Naive thymus-derived CD4-positive, alpha-beta T cell (primary cell): Measurements from ENCODE around the gene RNF144A. TPM values are rescaled to one million over a fixed set of nuclear protein-coding genes. Genes with fewer than 3 reads are reported as not detected.

ENCODE experiments used
- ATAC-seq: fragments of 150-1000 bp; cut with Tn5 transposase; 2 replicates; pipeline ENCODE4 v1.10.0; 2021; ENCODE audit warnings: mild to moderate bottlenecking, moderate library complexity
- CTCF ChIA-PET: fragments of 350-600 bp; sonication (Branson Sonifier 250); formaldehyde crosslinking; loops from one replicate; lab custom pipeline; 2021; ENCODE audit warnings: antibody characterized with exemption; lab: Charles Lee
- POLR2A ChIA-PET: fragments of 350-600 bp; sonication (Branson Sonifier 250); formaldehyde crosslinking; loops from one replicate; lab custom pipeline; 2021; ENCODE audit warnings: antibody characterized with exemption, inconsistent platforms; lab: Charles Lee
- DNase-seq, 9 donors: peaks; one replicate each; pipeline versions ENCODE4 v3.0.0 to v3.0.0-alpha.2; 2020 to 2022; ENCODE audit warnings: mixed read lengths in 1 of 9
- H3K27ac ChIP-seq: one replicate; pipeline ENCODE4 v1.7.0; 2013; ENCODE audit warnings: mild to moderate bottlenecking, low read depth, low read length, moderate library complexity
- H3K27me3 ChIP-seq, 2 donors: one replicate each; pipeline ENCODE4 v1.7.0; 2013; ENCODE audit warnings: low read length in 2 of 2, mild to moderate bottlenecking in 2 of 2, moderate library complexity in 2 of 2; ENCODE audit not compliant: control insufficient read depth in 2 of 2, insufficient read depth in 2 of 2
- H3K36me3 ChIP-seq, 3 experiments: 1 replicate in 2 of 3; 2 replicates in 1 of 3; pipeline ENCODE4 v1.7.0; 2013; ENCODE audit warnings: low read length in 3 of 3, mild to moderate bottlenecking in 3 of 3, moderate library complexity in 1 of 3; ENCODE audit not compliant: insufficient read depth in 3 of 3, control insufficient read depth in 2 of 3
- H3K4me1 ChIP-seq, 2 donors: one replicate each; pipeline ENCODE4 v1.7.0; 2013; ENCODE audit warnings: low read length in 2 of 2, mild to moderate bottlenecking in 2 of 2, moderate library complexity in 1 of 2; ENCODE audit not compliant: control insufficient read depth in 2 of 2, insufficient read depth in 2 of 2
- H3K4me3 ChIP-seq: 2 replicates; pipeline ENCODE4 v1.7.0; 2013; ENCODE audit warnings: mild to moderate bottlenecking, low read length
- H3K9me3 ChIP-seq, 3 experiments: 1 replicate in 2 of 3; 2 replicates in 1 of 3; pipeline ENCODE4 v1.7.0; 2013; ENCODE audit warnings: low read length in 3 of 3; ENCODE audit not compliant: control insufficient read depth in 2 of 3
- H3K27ac Mint-ChIP-seq, 9 donors: one replicate each; pipeline ENCODE4 v1.8.0; 2020 to 2022; ENCODE audit warnings: mixed read lengths in 9 of 9, mild to moderate bottlenecking in 8 of 9, moderate library complexity in 5 of 9, inconsistent platforms in 2 of 9
- H3K27me3 Mint-ChIP-seq, 5 donors: one replicate each; pipeline ENCODE4 v1.8.0; 2021 to 2022; ENCODE audit warnings: mixed read lengths in 5 of 5, mild to moderate bottlenecking in 1 of 5
- H3K36me3 Mint-ChIP-seq, 5 donors: one replicate each; pipeline ENCODE4 v1.8.0; 2020 to 2022; ENCODE audit warnings: mixed read lengths in 5 of 5, mild to moderate bottlenecking in 3 of 5, inconsistent platforms in 1 of 5
- H3K4me1 Mint-ChIP-seq, 7 donors: one replicate each; pipeline ENCODE4 v1.8.0; 2020 to 2022; ENCODE audit warnings: mixed read lengths in 7 of 7, mild to moderate bottlenecking in 3 of 7, inconsistent platforms in 1 of 7
- H3K4me3 Mint-ChIP-seq, 10 donors: one replicate each; pipeline ENCODE4 v1.8.0; 2020 to 2022; ENCODE audit warnings: mild to moderate bottlenecking in 10 of 10, mixed read lengths in 10 of 10, moderate library complexity in 6 of 10, inconsistent platforms in 2 of 10
- H3K9me3 Mint-ChIP-seq, 11 donors: one replicate each; pipeline ENCODE4 v1.8.0; 2020 to 2022; ENCODE audit warnings: mixed read lengths in 11 of 11, mild to moderate bottlenecking in 4 of 11, inconsistent platforms in 1 of 11, moderate library complexity in 1 of 11
- intact Hi-C, 2 donors: fragments of 100-400 bp; cut with micrococcal nuclease; formaldehyde crosslinking; loops; one replicate each; pipeline ENCODE4 v1.15.1; 2023
- polyA plus RNA-seq, 2 donors: library from polyadenylated mRNA; unstranded; fragments of 300-500 nt; fragmentation: Illumina TruSeq; gene quantifications; one replicate each; pipeline ENCODE4 v1.2.3, GENCODE V29; 2021
- total RNA-seq, 6 experiments: library from RNA in 5 of 6; stranded (reverse) in 5 of 6; gene quantifications; 1 replicate in 5 of 6; 2 replicates in 1 of 6; pipeline ENCODE4 v1.2.3 and lab custom pipeline; 2021 to 2026

The RNF144A gene
- total and polyA plus RNA-seq, 7 experiments from 2014 or later = 21.2 to 74.4 (median 56.3) TPM

DNA sequence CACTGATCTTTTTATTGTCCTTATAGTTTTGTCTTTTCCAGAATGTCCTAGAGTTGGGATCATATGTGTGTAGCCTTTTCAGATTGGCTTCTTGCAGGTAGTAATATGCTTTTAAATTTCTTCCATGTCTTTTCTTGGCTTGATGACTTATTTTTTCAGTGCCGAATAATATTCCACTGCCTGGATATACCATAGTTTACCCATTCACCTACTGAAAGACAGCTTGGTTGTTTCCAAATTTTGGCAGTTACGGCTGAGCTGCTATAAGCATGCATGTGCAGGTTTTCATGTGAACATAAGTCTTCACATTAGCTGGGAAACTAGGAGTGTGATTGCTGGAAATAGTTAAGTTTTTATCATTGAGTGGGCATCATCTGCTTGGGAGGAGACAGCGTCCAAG lies 73.7 kb downstream of the RNF144A start:
- intact Hi-C loops = no loop called here
- POLR2A ChIA-PET = no interaction called here
- H3K36me3 Mint-ChIP-seq = peaks cover 18 to 63% (median 35%) of the 10 kb centered on the region in 5 donors

DNA sequence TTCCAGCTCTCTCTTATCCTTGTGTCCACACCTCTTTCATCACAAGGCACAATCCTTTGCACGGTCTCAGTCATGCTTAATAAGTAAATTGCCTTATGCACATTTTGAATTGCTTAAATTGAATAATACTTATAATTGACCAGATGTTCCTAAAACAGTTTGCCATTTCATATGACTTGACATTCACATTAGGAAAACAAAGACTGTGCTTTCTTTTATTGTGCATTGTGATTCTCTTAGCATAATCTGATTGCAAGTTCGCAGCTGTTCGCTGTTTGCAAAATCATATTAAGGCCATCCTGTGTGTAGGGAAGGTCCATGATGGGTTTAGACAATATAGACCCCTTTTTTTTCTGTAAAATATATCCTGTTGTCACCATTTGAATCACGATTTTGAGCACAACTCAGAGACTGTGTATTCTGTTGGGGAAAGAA lies 75.6 kb downstream of the RNF144A start:
- no peaks in the 10 kb centered on the region for H3K4me1 ChIP-seq
- H3K27ac ChIP-seq = no peak overlapping the region
- DNase-seq (no peak), ATAC-seq (no peak)
- CTCF ChIA-PET = no interaction called here
- peaks cover 0 to 6% (median 1%) of the 10 kb centered on the region in 11 donors for H3K9me3 Mint-ChIP-seq
- POLR2A ChIA-PET = no interaction called here
- no peak overlapping the region for H3K4me3 ChIP-seq
- H3K27ac Mint-ChIP-seq = peak overlapping the region in 5 of 9 donors; percentile 10 to 62 (median 16)
- no peaks in the 10 kb centered on the region for H3K9me3 ChIP-seq
- intact Hi-C loops = no loop called here
- peaks cover 3 to 42% (median 31%) of the 10 kb centered on the region in 7 donors for H3K4me1 Mint-ChIP-seq
- no peaks in the 10 kb centered on the region for H3K27me3 Mint-ChIP-seq
- no peak overlapping the region for H3K4me3 Mint-ChIP-seq
- peaks cover 18 to 68% (median 33%) of the 10 kb centered on the region in 5 donors for H3K36me3 Mint-ChIP-seq
- H3K27me3 ChIP-seq = no peaks in the 10 kb centered on the region
- H3K36me3 ChIP-seq = peaks cover 0 to 50% (median 4%) of the 10 kb centered on the region in 3 experiments

More for the DNA sequence above, 73.7 kb downstream of the RNF144A start:
- Histone ChIP-seq H3K27me3 (no peaks in the 10 kb centered on the region), H3K36me3 (peaks cover 0 to 34% (median 4%) of the 10 kb centered on the region in 3 experiments), H3K4me1 (peaks cover 0 to 5% of the 10 kb centered on the region in 2 donors), H3K4me3 (no peak overlapping the region), H3K9me3 (no peaks in the 10 kb centered on the region), H3K27ac (no peak overlapping the region)
- H3K27me3 Mint-ChIP-seq = no peaks in the 10 kb centered on the region
- ATAC-seq = no peak
- no peak overlapping the region for H3K4me3 Mint-ChIP-seq
- H3K9me3 Mint-ChIP-seq = peaks cover 0 to 6% (median 1%) of the 10 kb centered on the region in 11 donors
- CTCF ChIA-PET = no interaction called here
- no peak for DNase-seq
- peak overlapping the region in 1 of 9 donors; percentile 60 for H3K27ac Mint-ChIP-seq
- peaks cover 9 to 54% (median 40%) of the 10 kb centered on the region in 7 donors for H3K4me1 Mint-ChIP-seq

DNA sequence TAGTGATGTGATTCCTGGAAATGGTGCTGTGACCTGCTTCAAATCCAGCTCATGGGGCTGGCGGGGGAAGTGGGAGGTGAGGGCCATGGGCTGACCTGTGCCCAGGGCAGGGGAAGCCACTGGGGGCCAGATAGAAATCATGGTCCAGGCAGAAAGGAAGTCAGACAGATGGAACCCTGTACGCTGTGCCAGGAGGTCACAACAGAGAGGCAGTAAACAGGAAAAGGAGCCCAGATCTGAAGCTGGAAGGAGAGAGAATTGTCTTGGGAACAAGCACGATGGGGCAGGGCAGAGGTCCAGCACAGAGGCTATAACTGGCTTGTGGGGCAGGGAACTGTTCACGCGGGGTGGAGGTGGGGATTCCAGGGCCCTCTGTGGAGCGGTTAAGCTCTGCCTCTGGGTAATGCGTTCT lies 76.0 kb downstream of the RNF144A start:
- ATAC-seq = no peak
- no peaks in the 10 kb centered on the region for H3K4me1 ChIP-seq
- Mint-ChIP-seq H3K27me3 (no peaks in the 10 kb centered on the region), H3K9me3 (peaks cover 0 to 6% (median 1%) of the 10 kb centered on the region in 11 donors), H3K4me3 (no peak overlapping the region), H3K4me1 (peaks cover 3 to 43% (median 32%) of the 10 kb centered on the region in 7 donors), H3K27ac (peak overlapping the region in 7 of 9 donors; percentile 10 to 87 (median 48)), H3K36me3 (peaks cover 18 to 67% (median 33%) of the 10 kb centered on the region in 5 donors)
- no peak overlapping the region for H3K27ac ChIP-seq
- H3K9me3 ChIP-seq = no peaks in the 10 kb centered on the region
- ChIA-PET POLR2A (no interaction called here), CTCF (no interaction called here)
- intact Hi-C loops = no loop called here
- no peak overlapping the region for H3K4me3 ChIP-seq
- H3K36me3 ChIP-seq = peaks cover 0 to 50% (median 4%) of the 10 kb centered on the region in 3 experiments
- DNase-seq = no peak
- no peaks in the 10 kb centered on the region for H3K27me3 ChIP-seq

DNA sequence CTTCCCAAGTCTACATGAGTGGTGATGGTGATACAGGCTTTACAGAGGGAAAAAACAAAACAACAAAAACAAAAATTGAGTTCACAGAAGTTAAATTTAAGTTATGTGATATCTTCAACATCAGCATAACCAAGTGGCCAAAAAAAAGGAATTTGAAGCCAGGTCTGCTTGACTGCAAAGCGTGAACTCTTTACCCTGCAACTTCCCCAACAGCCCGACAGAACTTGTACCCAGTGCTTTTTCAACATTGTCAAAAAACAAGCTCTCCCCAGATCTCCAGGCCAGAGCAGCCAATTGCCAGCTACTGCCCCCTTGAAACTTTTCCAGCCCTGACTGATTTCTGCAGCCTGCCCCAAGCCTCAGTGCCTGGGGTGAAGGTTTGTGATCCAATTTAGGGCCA lies 76.7 kb downstream of the RNF144A start:
- intact Hi-C loops = no loop called here
- ATAC-seq (no peak), DNase-seq (no peak)
- no peaks in the 10 kb centered on the region for H3K9me3 ChIP-seq
- peaks cover 0 to 6% (median 1%) of the 10 kb centered on the region in 11 donors for H3K9me3 Mint-ChIP-seq
- no peaks in the 10 kb centered on the region for H3K4me1 ChIP-seq
- no peaks in the 10 kb centered on the region for H3K27me3 ChIP-seq
- H3K27me3 Mint-ChIP-seq = no peaks in the 10 kb centered on the region
- no peak overlapping the region for H3K27ac ChIP-seq
- ChIA-PET POLR2A (no interaction called here), CTCF (interaction anchor here (0.9 kb wide), 1 partner anchor 12 kb away, joined by 6 read pairs; no protein-coding TSS in a partner anchor)
- no peak overlapping the region for H3K4me3 Mint-ChIP-seq
- no peak overlapping the region for H3K4me3 ChIP-seq
- H3K4me1 Mint-ChIP-seq = peaks cover 3 to 46% (median 30%) of the 10 kb centered on the region in 7 donors
- peaks cover 0 to 49% (median 4%) of the 10 kb centered on the region in 3 experiments for H3K36me3 ChIP-seq
- H3K36me3 Mint-ChIP-seq = peaks cover 12 to 64% (median 27%) of the 10 kb centered on the region in 5 donors
- H3K27ac Mint-ChIP-seq = peak overlapping the region in 6 of 9 donors; percentile 12 to 72 (median 46)

DNA sequence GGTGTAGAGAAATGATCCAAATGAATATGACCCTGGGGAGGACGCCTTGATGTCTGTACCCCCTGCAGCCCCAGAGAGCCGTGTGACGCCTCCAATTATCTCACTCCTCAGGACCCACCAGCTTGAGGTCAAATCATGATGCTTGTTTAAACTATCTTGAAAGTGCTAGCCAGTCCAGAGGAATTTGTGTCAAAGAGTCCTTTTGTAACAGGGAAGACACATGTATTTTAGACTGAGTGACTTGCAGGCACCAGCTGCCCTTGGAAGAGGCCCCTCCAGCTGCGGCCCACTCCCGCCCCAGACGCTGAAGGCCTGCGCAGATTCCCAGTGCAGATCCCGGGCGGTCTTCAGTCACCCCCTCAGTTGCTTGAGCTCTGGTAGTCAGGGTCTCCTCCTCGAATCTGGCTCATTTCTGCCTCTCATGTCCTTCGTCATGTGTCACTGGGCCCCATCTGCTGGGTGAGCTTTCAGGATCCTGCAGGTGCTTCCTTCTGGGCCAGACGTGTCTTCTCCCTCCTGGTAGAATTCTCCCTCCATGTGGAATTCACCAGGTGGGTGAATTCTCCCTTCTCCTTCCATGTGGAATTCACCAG lies 77.4 kb downstream of the RNF144A start:
- peaks cover 0 to 55% (median 4%) of the 10 kb centered on the region in 3 experiments for H3K36me3 ChIP-seq
- no peaks in the 10 kb centered on the region for H3K27me3 ChIP-seq
- intact Hi-C loops = no loop called here
- H3K4me3 ChIP-seq = no peak overlapping the region
- Mint-ChIP-seq H3K27me3 (no peaks in the 10 kb centered on the region), H3K27ac (peak overlapping the region in 5 of 9 donors; percentile 42 to 72 (median 51)), H3K4me3 (no peak overlapping the region), H3K36me3 (peaks cover 8 to 62% (median 24%) of the 10 kb centered on the region in 5 donors), H3K9me3 (peaks cover 0 to 6% (median 1%) of the 10 kb centered on the region in 11 donors), H3K4me1 (peaks cover 6 to 50% (median 29%) of the 10 kb centered on the region in 7 donors)
- no peak overlapping the region for H3K27ac ChIP-seq
- no peaks in the 10 kb centered on the region for H3K9me3 ChIP-seq
- DNase-seq (no peak), ATAC-seq (no peak)
- ChIA-PET CTCF (interaction anchor here (0.9 kb wide), 1 partner anchor 11 kb away, joined by 6 read pairs; no protein-coding TSS in a partner anchor), POLR2A (no interaction called here)
- peaks cover 0 to under 1% of the 10 kb centered on the region in 2 donors for H3K4me1 ChIP-seq

DNA sequence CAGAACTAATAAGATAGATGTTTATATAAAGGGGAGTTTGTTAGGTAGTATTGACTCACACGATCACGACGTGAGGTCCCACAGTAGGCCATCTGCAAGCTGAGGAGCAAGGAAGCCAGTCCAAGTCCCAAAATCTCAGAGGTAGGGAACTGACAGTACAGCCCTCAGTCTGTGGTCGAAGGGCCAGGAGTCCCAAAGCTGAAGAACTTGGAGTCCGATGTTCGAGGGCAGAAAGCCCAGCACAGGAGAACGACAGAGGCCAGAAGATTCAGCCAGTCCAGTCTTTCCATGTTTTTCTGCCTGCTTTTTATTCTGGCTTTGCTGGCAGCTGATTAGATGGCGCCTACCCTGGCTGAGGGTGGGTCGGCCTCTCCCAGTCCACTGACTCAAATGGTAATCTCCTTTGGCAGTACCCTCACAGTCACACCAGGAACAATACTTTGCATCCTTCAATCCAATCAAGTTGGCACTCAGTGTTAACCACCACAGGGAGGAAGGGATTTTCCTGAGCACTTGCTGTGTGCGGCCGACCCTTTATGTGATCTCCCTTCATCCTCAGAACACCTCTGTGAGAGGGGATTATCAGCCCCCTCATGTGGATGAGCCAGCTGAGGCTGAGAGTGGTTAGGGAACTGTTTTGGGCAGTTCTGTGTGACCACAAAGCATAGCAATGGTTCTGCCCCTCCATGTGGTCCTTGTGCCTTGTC lies 78.3 kb downstream of the RNF144A start:
- Histone ChIP-seq H3K27me3 (no peaks in the 10 kb centered on the region), H3K9me3 (no peaks in the 10 kb centered on the region), H3K4me1 (peaks cover 0 to 6% of the 10 kb centered on the region in 2 donors), H3K4me3 (no peak overlapping the region), H3K36me3 (peaks cover 0 to 56% (median 4%) of the 10 kb centered on the region in 3 experiments), H3K27ac (no peak overlapping the region)
- ChIA-PET CTCF (interaction anchor here (0.5 to 1.0 kb wide), 3 partner anchors 49 to 99 kb away, joined by 3 to 5 read pairs (median 3); no protein-coding TSS in a partner anchor), POLR2A (no interaction called here)
- DNase-seq (no peak), ATAC-seq (no peak)
- H3K4me3 Mint-ChIP-seq = no peak overlapping the region
- H3K36me3 Mint-ChIP-seq = peaks cover 5 to 58% (median 25%) of the 10 kb centered on the region in 5 donors
- no peaks in the 10 kb centered on the region for H3K27me3 Mint-ChIP-seq
- H3K4me1 Mint-ChIP-seq = peaks cover 9 to 59% (median 34%) of the 10 kb centered on the region in 7 donors
- H3K9me3 Mint-ChIP-seq = peaks cover 0 to 5% (median 1%) of the 10 kb centered on the region in 11 donors
- peak overlapping the region in 1 of 9 donors; percentile 1 for H3K27ac Mint-ChIP-seq
- intact Hi-C loops = no loop called here
